Measurements from ENCODE around the gene SLITRK1.

- TF ChIP-seq, protein P1, sequence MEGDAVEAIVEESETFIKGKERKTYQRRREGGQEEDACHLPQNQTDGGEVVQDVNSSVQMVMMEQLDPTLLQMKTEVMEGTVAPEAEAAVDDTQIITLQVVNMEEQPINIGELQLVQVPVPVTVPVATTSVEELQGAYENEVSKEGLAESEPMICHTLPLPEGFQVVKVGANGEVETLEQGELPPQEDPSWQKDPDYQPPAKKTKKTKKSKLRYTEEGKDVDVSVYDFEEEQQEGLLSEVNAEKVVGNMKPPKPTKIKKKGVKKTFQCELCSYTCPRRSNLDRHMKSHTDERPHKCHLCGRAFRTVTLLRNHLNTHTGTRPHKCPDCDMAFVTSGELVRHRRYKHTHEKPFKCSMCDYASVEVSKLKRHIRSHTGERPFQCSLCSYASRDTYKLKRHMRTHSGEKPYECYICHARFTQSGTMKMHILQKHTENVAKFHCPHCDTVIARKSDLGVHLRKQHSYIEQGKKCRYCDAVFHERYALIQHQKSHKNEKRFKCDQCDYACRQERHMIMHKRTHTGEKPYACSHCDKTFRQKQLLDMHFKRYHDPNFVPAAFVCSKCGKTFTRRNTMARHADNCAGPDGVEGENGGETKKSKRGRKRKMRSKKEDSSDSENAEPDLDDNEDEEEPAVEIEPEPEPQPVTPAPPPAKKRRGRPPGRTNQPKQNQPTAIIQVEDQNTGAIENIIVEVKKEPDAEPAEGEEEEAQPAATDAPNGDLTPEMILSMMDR (IDR thresholded peaks at IDR 0.05), result no peak
- TF ChIP-seq POLR2A (IDR thresholded peaks at IDR 0.05), result no peak
- no peak for TF ChIP-seq POLR2AphosphoS5 (IDR thresholded peaks at IDR 0.05)
Measured at GRCh38 chr13:83880275-83881139, 1.8 kb downstream of the SLITRK1 start.
